NCI-H1436 treated with DMSO at 0.1 percent for 48 hours (cell line): Measurements from ENCODE around the gene OAT.
"Not testable (repeated sequence)": the region's sequence is repeated elsewhere in the genome, so short reads cannot be mapped to it uniquely, and the experiment has no call there.

ENCODE experiments used
- DNase-seq: peaks from one replicate; lab custom pipeline; 2025; lab: John Stamatoyannopoulos, UW

OAT gene

GRCh38 chr10:124447751-124448466 lies 29.2 kb upstream of the OAT start:
- no peak for DNase-seq

GRCh38 chr10:124446830-124447750 lies 28.4 kb upstream of the OAT start:
- no peak for DNase-seq

DNA sequence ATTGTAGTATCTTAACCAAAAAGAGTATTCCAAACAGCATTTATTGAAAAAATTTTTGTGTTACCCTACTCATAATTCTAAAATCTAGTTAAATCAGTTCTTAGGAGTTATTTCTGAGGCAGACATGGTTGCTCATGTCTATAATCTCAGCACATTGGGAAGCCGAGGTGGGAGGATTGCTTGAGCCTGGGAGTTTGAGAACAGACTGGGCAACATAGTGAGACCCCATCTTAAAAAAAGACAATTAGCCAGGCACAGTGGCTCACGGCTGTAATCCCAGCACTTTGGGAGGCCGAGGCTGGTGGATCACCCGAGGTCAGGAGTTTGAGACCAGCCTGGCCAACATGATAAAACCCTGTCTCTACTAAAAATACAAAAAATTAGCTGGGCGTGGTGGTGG lies 23.0 kb upstream of the OAT start:
- not testable (repeated sequence) for DNase-seq

DNA sequence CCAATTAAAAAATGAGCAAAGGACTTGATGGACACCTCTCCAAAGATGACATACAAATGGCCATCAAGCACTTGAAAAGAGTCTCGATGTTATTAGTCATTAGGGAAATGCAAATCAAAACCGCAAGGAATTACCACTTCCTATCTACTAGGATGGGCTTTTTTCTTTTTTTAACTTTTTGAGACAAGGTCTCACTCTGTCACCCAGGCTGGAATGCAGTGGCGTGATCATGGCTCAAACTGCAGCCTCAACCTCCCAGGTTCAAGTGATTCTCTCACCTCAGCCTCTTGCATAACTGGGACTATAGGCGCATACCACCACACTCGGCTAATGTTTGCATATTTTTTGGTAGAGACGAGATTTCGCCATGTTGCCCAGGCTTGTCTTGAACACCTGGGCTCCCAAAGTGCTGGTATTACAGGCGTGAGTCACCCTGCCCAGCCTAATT lies 17.5 kb upstream of the OAT start:
- DNase-seq = no peak

DNA sequence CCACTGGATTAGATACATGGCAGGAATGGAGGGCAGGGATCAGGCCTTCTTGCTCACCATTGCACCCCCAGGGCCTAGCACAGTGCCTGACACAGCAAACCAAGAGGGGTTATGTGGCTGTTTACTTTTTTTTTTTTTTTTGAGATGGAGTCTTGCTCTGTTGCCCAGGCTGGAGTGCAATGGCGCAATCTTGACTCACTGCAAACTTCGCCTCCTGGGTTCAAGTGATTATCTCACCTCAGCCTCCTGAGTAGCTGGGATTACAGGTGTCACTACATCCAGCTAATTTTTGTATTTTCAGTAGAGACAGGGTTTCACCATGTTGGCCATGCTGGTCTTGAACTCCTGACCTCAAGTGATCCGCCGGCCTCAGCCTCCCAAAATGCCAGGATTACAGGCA lies 17.0 kb upstream of the OAT start:
- DNase-seq = not testable (repeated sequence)

DNA sequence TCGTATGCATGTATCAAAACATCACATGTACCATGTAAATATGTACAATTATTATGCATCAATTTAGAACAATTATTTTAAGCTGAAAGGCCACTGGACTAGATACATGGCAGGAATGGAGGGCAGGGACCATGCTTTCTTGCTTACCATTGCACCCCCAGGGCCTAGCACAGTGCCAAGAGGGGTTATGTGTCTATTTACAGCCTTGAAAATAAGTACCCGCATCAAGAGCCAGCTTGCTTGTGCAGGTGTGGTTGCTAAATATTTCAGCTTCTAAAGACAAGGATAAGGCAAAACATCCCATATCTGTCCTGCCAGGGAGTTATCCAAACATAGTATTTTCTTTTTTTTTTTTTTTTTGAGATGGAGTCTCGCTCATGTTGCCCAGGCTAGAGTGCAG lies 14.7 kb upstream of the OAT start:
- no peak for DNase-seq

- DNase-seq = no peak
Measured at GRCh38 chr10:124430077-124430476, 11.4 kb upstream of the OAT start.

DNA sequence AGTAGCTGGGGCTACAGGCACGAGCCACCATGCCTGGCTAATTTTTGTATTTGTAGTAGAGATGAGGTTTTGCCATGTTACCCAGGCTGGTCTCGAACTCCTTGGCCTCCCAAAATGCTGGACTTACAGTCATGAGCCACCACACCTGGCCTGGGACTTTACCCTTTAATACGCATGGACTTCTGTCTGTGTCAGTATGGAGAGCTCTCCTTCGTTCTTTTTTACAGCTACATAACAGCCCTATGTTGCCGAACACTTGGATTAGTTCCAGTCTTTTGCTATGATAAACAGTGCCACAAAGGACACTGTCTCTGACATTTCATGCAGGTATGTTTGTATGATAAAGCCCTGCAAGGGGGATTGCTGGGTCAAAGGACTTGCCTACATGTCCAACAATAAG lies 10.9 kb upstream of the OAT start:
- no peak for DNase-seq

GRCh38 chr10:124428207-124428777 lies 9.6 kb upstream of the OAT start:
- DNase-seq = no peak

- no peak for DNase-seq
Measured at GRCh38 chr10:124425227-124425962, 6.7 kb upstream of the OAT start.

- DNase-seq = no peak
Measured at GRCh38 chr10:124423813-124424212, 5.1 kb upstream of the OAT start.

GRCh38 chr10:124422742-124423141 lies 4.0 kb upstream of the OAT start:
- DNase-seq = no peak

- DNase-seq = no peak
Measured at GRCh38 chr10:124420254-124420653, 1.5 kb upstream of the OAT start.

GRCh38 chr10:124419635-124420034 lies 912 bp upstream of the OAT start:
- DNase-seq = no peak

DNA sequence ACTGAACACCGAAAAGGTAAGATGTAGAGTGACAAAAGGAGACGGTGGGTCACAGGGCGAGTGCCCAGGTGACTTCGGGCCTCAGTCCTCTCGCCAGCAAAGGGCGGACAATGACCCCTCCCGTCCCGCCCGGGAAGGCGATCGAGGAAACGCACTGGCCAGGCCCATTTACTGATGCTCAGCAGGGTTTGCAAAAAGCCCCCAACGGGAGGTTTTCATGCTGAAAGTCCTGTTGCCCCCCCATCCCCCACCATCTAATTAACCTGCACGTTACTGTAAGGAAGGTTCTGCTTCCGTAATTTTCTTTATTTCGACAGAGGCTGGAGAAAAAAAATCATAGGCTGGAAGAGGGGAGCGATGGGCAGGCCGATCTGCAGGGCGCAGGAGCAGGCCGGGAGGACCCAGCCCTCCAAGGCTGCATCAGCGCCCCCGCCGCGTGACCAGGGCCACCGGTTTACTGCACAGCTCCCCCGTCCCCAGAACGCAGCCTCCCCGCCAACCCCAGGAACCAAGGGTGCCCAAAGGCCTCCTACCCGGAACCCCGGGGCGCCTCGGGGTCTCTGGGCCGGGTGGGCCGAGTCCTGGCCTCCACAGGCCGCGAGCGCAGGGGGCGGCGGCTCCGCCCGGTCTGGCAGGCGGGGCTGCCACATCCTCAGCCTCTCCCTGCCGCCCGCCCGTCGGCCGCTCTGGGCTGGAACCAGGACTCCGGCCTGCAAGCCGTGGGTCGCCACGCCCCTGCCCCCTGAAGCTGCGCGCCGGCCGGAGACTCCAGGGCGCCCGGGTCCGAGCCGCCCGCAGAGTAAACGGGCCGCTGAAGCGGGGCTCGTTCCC lies 613 bp downstream of the OAT start:
- no peak for DNase-seq

DNA sequence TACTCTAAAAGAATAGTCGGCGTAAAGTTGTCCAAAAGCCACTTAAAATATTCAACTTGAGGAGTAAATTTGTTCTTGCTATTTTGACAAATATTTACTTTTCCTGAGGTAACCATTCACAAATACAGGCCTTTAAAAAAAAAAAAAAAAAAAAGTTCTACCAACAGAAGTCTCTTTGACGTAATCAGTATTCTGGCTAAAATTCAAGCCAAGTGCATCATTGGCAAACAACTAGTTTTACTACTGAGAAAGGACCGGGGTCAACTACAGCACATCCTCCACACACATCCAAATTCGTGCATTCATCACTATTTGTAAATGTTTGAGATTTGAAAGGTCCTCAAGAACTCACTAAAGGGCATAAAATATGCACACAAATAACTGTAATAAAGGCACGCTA lies 2.0 kb downstream of the OAT start:
- DNase-seq = no peak

DNA sequence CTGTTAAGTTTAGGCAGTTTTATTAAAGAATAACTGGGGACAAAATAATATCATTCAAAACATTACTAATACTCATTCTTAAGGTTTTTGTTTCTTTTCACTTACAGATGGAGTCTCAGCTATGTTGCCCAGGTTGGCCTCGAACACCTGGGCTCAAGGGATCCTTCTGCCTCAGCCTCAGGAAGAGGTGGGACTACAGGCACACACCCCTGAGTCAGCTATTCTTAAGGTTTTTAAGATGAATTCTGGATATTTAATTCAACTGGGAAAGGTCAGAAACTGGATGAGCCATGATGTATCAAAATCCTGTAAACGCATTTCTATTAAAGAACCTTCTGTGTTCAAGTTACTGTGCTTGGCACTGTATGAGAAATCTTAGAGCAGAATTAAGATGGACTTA lies 3.5 kb downstream of the OAT start:
- no peak for DNase-seq

- no peak for DNase-seq
Measured at GRCh38 chr10:124414076-124414475, 4.6 kb downstream of the OAT start.

- DNase-seq = no peak
Measured at GRCh38 chr10:124409696-124410095, 9.0 kb downstream of the OAT start.

GRCh38 chr10:124408357-124408756 lies 10.4 kb downstream of the OAT start:
- DNase-seq = no peak

DNA sequence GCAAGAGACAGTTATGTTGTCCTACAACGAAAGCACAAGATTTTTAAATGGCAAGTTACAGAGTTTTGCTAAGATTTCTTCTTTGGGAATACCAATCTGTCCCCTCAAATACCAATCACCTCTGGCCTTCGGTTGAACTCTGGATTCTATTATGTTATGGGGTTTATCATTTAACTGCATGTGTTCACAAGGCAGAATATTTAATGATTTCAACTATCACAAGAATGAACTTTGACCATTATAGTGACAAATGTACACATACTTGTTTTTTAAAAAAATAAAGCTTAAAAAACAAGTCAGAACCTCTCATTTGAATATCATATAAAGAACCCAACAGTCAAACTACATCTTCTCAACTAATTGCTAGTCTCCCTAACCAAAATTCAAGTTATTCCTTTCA lies 11.3 kb downstream of the OAT start:
- DNase-seq = no peak
